ENCODE measurements around the gene MRO. TPM values are rescaled to one million over a fixed set of nuclear protein-coding genes. Genes with fewer than 3 reads are reported as not detected.

The MRO gene
- total RNA-seq, 1 experiment from 2014 or later: 0.84 TPM

DNA sequence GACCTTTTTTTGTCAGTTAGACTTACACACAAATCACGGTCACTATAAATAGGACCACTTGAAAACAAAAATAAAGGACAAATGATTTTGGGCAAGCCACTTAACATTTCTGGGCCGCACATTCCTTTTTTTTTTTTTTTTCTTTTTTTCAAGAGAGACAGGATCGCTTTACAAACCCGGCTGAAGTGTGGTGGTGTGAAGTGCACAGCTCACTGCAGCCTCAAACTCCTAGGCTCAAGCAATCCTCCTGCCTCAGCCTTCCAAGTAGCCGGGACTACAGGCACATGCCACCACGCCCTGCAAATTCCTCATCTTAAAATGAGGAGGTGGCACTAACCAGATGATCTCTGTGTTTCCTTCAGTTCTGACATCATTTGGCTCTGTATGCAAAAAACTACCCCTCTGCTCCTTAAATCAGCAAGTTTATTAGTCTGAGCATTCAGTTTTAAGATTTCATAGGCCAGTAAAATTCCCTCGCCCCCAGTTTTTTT lies 28.3 kb upstream of the MRO start:
- ChIA-PET POLR2A (interaction anchor here (0.7 kb wide), 1 partner anchor 1345 kb away, joined by 4 read pairs; no protein-coding TSS in a partner anchor), CTCF (interaction anchor here (1.5 kb wide), 1 partner anchor 19 kb away, joined by 3 read pairs; no protein-coding TSS in a partner anchor), RAD21 (ENCODE audit: low non-redundant PET in 1 of 2, low total read pairs in 2 of 2, uncharacterized antibody in 2 of 2, unreplicated experiment in 2 of 2) (no interaction called here)
- TF ChIP-seq EZH2 (IDR thresholded peaks at IDR 0.05) (no peak), RAD21 (IDR thresholded peaks at IDR 0.05; ENCODE audit: low read depth) (no peak), CEBPB (IDR thresholded peaks at IDR 0.05; ENCODE audit: low read depth) (no peak), EGR1 (IDR thresholded peaks at IDR 0.05; ENCODE audit: low read depth) (no peak), TCF7L2 (IDR thresholded peaks at IDR 0.05; ENCODE audit: borderline replicate concordance, extremely low read depth, insufficient read depth, insufficient read length) (no peak), POLR2A (IDR thresholded peaks at IDR 0.05; ENCODE audit: borderline replicate concordance, extremely low read depth, insufficient read depth, insufficient read length) (no peak), POLR2AphosphoS5 (IDR thresholded peaks at IDR 0.05; ENCODE audit: low read depth, low read length) (no peak), CBX3 (IDR thresholded peaks at IDR 0.05; ENCODE audit: low read depth) (no peak), SIN3A (IDR thresholded peaks at IDR 0.05; ENCODE audit: low read depth) (no peak), EZH2phosphoT487 (IDR thresholded peaks at IDR 0.05; ENCODE audit: borderline replicate concordance) (no peak), SP1 (IDR thresholded peaks at IDR 0.05; ENCODE audit: low read depth) (no peak), FOSL1 (IDR thresholded peaks at IDR 0.05; ENCODE audit: low read depth) (no peak), JUND (IDR thresholded peaks at IDR 0.05) (no peak)
- TF ChIP-seq, protein P1, sequence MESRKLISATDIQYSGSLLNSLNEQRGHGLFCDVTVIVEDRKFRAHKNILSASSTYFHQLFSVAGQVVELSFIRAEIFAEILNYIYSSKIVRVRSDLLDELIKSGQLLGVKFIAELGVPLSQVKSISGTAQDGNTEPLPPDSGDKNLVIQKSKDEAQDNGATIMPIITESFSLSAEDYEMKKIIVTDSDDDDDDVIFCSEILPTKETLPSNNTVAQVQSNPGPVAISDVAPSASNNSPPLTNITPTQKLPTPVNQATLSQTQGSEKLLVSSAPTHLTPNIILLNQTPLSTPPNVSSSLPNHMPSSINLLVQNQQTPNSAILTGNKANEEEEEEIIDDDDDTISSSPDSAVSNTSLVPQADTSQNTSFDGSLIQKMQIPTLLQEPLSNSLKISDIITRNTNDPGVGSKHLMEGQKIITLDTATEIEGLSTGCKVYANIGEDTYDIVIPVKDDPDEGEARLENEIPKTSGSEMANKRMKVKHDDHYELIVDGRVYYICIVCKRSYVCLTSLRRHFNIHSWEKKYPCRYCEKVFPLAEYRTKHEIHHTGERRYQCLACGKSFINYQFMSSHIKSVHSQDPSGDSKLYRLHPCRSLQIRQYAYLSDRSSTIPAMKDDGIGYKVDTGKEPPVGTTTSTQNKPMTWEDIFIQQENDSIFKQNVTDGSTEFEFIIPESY (IDR thresholded peaks at IDR 0.05; ENCODE audit: extremely low read depth, insufficient replicate concordance, low read length): no peak
- TF ChIP-seq, protein P2, sequence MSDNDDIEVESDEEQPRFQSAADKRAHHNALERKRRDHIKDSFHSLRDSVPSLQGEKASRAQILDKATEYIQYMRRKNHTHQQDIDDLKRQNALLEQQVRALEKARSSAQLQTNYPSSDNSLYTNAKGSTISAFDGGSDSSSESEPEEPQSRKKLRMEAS (IDR thresholded peaks at IDR 0.05): no peak
- H3K79me2 ChIP-seq (ENCODE audit: insufficient read depth, low read length): no peaks in the 10 kb centered on the region
- no peaks in the 10 kb centered on the region for H3K9me2 ChIP-seq (ENCODE audit: insufficient read depth)
- H4K20me1 ChIP-seq (ENCODE audit: insufficient read depth): no peaks in the 10 kb centered on the region
- no peak overlapping the region for H3K4me2 ChIP-seq (ENCODE audit: low read length)
- no peaks in the 10 kb centered on the region for H3K27me3 ChIP-seq (ENCODE audit: insufficient read depth, low read length)
- H3K27ac ChIP-seq (ENCODE audit: low read depth, low read length): no peak overlapping the region
- H3K4me3 ChIP-seq (replicated peaks in 1 of 2; ENCODE audit: low read depth in 1 of 2, low read length in 2 of 2): no peak overlapping the region
- H3K9ac ChIP-seq (ENCODE audit: low read length): no peak overlapping the region
- no TSS peak for BruUV-seq (replicated peaks)
- no peak for DNase-seq (ENCODE audit: low read depth, low spot score)
- ATAC-seq: no peak
- H3K9me3 ChIP-seq (ENCODE audit: control insufficient read depth in 1 of 2, insufficient read depth in 1 of 2, low read depth in 1 of 2, low read length in 2 of 2): no peaks in the 10 kb centered on the region
- intact Hi-C loops (cut with micrococcal nuclease): no loop called here
- no peaks in the 10 kb centered on the region for H3K4me1 ChIP-seq (ENCODE audit: control insufficient read depth in 1 of 2, insufficient read depth in 2 of 2, low read length in 2 of 2)
- no peak overlapping the region for H2AFZ ChIP-seq (ENCODE audit: low read depth, low read length, poor library complexity, severe bottlenecking)
- H3K36me3 ChIP-seq (ENCODE audit: control insufficient read depth in 1 of 2, insufficient read depth in 2 of 2, low read length in 2 of 2): no peaks in the 10 kb centered on the region

All from HCT116 (cell line).